ENCODE measurements around the gene RHOT2. TPM values are rescaled to one million over a fixed set of nuclear protein-coding genes. Genes with fewer than 3 reads are reported as not detected.

Gene RHOT2
- total and polyA plus RNA-seq, 9 of the 15 experiments (the other 6 are each of a cell fraction or from before 2014, with no cell fraction given) = 5.0 to 373 (median 112) TPM

DNA sequence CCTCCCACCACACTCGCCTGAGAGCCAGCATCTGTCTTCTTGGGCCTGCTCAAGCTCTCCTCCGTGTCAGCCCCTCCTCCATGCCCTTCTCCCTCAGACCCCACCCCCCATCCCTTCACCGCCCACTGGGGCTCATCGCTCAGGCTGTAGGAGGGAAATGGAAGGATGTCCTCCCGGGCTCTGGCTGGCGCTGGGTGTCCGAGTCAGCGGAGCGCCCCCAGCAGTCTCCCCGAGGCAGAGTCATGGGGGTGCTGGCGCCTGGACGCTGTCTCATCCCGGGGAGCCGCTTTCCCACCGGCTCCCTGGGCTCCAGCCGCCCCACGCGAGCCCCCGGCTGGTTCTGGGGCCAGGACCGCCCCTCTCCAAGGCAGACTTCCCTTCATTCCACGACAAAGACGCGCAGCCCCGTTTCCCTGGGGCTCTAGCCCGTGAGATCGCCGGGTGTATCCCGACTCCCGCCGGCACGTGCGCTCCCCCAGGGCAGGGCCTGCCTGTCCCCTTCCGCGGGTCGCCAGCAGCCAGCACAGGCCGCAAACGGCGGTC is 52.6 kb downstream of the RHOT2 start (continued):
- TF ChIP-seq GATAD2B (IDR thresholded peaks at IDR 0.05; ENCODE audit: borderline replicate concordance) (no peak), CSDE1 (IDR thresholded peaks at IDR 0.05) (no peak), ARNT (IDR thresholded peaks at IDR 0.05) (no peak), NFIX (CRISPR knock-in tag; IDR thresholded peaks at IDR 0.05; ENCODE audit: low read depth) (no peak), ZC3H4 (CRISPR knock-in tag; IDR thresholded peaks at IDR 0.05; ENCODE audit: borderline replicate concordance) (no peak), NR4A1 (CRISPR knock-in tag; IDR thresholded peaks at IDR 0.05) (no peak), NR4A1 (tag; IDR thresholded peaks at IDR 0.05) (no peak), MAFK (IDR thresholded peaks at IDR 0.05; ENCODE audit: low read length) (no peak), TSC22D4 (tag; IDR thresholded peaks at IDR 0.05) (no peak), SNRNP70 (optimal IDR thresholded peaks at IDR 0.05; ENCODE audit: low read depth, low read length) (no peak), CEBPB (tag; IDR thresholded peaks at IDR 0.05) (no peak), IRF9 (tag; IDR thresholded peaks at IDR 0.05) (no peak), NONO (IDR thresholded peaks at IDR 0.05; ENCODE audit: low read depth in 2 of 2, low read length in 1 of 2) (no peak), POLR2G (IDR thresholded peaks at IDR 0.05; ENCODE audit: low read depth, low read length) (no peak), RBM15 (IDR thresholded peaks at IDR 0.05; ENCODE audit: insufficient read depth, low read length) (no peak), SMAD1 (IDR thresholded peaks at IDR 0.05; ENCODE audit: low read depth, low read length, partially characterized antibody) (no peak), ZNF696 (CRISPR knock-in tag; conservative IDR thresholded peaks at IDR 0.05) (no peak), ZNF79 (CRISPR knock-in tag; IDR thresholded peaks at IDR 0.05; ENCODE audit: low read depth) (no peak)
- TF ChIP-seq, protein P1, sequence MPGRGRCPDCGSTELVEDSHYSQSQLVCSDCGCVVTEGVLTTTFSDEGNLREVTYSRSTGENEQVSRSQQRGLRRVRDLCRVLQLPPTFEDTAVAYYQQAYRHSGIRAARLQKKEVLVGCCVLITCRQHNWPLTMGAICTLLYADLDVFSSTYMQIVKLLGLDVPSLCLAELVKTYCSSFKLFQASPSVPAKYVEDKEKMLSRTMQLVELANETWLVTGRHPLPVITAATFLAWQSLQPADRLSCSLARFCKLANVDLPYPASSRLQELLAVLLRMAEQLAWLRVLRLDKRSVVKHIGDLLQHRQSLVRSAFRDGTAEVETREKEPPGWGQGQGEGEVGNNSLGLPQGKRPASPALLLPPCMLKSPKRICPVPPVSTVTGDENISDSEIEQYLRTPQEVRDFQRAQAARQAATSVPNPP (IDR thresholded peaks at IDR 0.05; ENCODE audit: borderline replicate concordance, insufficient read depth, insufficient read length) = no peak
- TF ChIP-seq, protein P2, sequence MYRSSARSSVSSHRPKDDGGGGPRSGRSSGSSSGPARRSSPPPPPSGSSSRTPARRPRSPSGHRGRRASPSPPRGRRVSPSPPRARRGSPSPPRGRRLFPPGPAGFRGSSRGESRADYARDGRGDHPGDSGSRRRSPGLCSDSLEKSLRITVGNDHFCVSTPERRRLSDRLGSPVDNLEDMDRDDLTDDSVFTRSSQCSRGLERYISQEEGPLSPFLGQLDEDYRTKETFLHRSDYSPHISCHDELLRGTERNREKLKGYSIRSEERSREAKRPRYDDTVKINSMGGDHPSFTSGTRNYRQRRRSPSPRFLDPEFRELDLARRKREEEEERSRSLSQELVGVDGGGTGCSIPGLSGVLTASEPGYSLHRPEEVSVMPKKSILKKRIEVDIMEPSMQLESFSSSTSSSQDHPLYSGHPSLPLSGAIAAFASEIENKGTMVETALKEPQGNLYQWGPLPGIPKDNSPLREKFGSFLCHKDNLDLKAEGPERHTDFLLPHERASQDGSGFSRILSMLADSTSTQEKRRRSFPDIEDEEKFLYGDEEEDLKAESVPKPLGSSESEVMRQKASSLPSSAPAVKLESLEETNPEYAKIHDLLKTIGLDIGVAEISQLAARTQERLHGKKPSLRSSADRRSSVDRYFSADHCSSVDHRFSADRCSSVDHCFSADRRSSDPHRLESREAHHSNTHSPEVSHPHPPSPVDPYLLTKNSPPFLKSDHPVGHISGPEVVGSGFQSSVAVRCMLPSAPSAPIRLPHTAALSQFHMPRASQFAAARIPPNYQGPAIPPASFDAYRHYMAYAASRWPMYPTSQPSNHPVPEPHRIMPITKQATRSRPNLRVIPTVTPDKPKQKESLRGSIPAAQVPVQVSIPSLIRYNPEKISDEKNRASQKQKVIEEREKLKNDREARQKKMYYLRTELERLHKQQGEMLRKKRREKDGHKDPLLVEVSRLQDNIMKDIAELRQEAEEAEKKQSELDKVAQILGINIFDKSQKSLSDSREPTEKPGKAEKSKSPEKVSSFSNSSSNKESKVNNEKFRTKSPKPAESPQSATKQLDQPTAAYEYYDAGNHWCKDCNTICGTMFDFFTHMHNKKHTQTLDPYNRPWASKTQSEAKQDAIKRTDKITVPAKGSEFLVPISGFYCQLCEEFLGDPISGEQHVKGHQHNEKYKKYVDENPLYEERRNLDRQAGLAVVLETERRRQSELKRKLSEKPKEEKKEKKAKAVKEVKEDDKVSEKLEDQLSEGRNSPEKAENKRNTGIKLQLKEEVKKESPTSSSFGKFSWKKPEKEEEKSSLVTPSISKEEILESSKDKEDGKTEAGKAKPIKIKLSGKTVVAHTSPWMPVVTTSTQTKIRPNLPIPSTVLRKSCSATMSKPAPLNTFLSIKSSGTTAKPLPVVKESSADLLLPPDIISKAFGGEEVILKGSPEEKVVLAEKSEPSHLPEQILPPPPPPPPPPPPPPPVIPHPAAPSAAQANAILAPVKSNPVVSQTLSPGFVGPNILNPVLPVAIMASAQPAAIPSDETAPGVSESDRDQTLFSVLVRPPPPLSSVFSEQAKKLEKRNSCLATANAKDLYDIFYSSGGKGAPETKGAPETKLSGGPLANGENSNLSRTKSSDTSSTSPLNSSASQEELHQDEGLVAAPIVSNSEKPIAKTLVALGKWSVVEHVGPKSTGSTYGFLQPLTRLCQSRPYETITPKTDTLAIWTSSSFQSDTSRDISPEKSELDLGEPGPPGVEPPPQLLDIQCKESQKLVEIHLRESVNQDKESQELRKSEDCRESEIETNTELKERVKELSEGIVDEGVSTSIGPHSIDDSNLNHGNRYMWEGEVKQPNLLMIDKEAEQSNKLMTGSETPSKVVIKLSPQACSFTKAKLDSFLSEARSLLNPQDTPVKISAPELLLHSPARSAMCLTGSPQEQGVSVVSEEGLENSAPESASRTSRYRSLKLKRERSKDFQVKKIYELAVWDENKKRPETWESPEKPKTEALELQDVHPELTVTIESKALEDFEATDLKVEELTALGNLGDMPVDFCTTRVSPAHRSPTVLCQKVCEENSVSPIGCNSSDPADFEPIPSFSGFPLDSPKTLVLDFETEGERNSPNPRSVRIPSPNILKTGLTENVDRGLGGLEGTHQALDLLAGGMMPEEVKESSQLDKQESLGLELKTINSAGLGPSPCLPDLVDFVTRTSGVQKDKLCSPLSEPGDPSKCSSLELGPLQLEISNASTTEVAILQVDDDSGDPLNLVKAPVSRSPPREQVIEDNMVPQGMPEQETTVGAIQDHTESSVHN (IDR thresholded peaks at IDR 0.05; ENCODE audit: borderline replicate concordance in 1 of 2, low read depth in 1 of 2) = no peak

Data from K562 (cell line).